ENCODE data around the gene CPSF2. TPM values are rescaled to one million over a fixed set of nuclear protein-coding genes. Genes with fewer than 3 reads are reported as not detected.
A peak's percentile ranks its signal among the peaks of the same experiment; 100 is the strongest.

CPSF2 gene
- total RNA-seq, 2 experiments from 2014 or later: 12.4 to 12.9 TPM

DNA sequence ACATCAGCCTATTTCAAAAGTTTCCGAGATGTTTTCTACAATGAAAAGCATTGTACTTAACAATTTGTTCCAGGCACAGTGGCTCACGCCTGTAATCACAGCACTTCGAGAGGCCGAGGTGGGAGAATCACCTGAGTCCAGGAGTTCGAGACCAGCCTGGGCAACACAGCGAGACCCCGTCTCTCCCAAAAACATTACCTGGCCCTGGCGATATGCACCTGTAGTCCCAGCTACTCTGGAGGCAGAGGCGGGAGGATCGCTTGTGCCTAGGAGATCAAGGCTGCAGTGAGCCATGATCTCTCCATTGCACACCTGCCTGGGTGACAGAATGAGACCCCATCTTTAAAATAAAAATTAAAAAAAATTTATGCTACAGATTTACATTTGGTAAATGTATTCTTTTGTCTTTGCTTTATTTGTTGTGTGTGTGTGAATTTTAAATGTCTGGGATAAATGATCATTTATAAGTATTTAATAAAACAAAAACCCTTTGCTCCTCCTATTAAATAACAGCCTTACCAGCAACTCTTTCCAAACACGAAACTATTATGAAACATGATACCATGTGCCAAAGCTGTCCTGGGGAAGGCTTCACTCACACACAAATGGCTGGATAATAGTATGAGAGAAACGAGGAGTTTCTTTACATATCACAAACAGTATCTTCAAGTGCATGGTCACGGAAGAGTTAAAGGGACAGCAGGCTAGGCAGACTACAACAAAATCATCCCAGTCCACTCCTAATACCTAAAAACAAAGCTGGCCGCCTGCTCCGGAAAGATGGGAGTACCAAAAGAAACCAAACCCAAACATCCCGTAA lies 16.5 kb upstream of the CPSF2 start:
- Mint-ChIP-seq H3K4me1 (ENCODE audit: low read depth) (peaks cover 76% of the 10 kb centered on the region), H3K36me3 (ENCODE audit: low read depth) (peaks cover 6% of the 10 kb centered on the region), H3K4me3 (peak overlapping the region; percentile 95), H3K27ac (peak overlapping the region; percentile 84), H3K9me3 (no peaks in the 10 kb centered on the region), H3K27me3 (no peaks in the 10 kb centered on the region)
- DNase-seq (peak in 1 of 14 experiments; percentile 25), ATAC-seq (ENCODE audit: poor library complexity) (no peak)
- H3K36me3 ChIP-seq (ENCODE audit: insufficient read depth, low read length): peaks cover 4% of the 10 kb centered on the region
- ChIA-PET CTCF (interaction anchor here (1.2 to 4.5 kb wide), 3 partner anchors 16 to 42 kb away, joined by 3 to 134 read pairs (median 6); partner anchors contain the start of genes CPSF2 and NDUFB1), POLR2A (interaction anchor here (0.8 to 5.3 kb wide), 10 partner anchors 8 to 595 kb away, joined by 3 to 116 read pairs (median 8); partner anchors contain the start of genes CPSF2, NDUFB1, PPP4R3A and TRIP11)
- H3K27ac ChIP-seq (ENCODE audit: low read depth in 1 of 2, low read length in 2 of 2): peak overlapping the region; percentile 81 to 84
- peaks cover 45% of the 10 kb centered on the region for H3K4me1 ChIP-seq (ENCODE audit: insufficient read depth, low read length)
- peak overlapping the region; percentile 66 for H3K4me3 ChIP-seq (ENCODE audit: low read length)
- no peaks in the 10 kb centered on the region for H3K27me3 ChIP-seq (ENCODE audit: control insufficient read depth in 1 of 2, insufficient read depth in 2 of 2, low read length in 2 of 2)
- H3K9me3 ChIP-seq (ENCODE audit: control insufficient read depth in 1 of 2, insufficient read depth in 1 of 2, low read length in 2 of 2): no peaks in the 10 kb centered on the region
- TF ChIP-seq, protein P1, sequence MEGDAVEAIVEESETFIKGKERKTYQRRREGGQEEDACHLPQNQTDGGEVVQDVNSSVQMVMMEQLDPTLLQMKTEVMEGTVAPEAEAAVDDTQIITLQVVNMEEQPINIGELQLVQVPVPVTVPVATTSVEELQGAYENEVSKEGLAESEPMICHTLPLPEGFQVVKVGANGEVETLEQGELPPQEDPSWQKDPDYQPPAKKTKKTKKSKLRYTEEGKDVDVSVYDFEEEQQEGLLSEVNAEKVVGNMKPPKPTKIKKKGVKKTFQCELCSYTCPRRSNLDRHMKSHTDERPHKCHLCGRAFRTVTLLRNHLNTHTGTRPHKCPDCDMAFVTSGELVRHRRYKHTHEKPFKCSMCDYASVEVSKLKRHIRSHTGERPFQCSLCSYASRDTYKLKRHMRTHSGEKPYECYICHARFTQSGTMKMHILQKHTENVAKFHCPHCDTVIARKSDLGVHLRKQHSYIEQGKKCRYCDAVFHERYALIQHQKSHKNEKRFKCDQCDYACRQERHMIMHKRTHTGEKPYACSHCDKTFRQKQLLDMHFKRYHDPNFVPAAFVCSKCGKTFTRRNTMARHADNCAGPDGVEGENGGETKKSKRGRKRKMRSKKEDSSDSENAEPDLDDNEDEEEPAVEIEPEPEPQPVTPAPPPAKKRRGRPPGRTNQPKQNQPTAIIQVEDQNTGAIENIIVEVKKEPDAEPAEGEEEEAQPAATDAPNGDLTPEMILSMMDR (IDR thresholded peaks at IDR 0.05): no peak
- intact Hi-C loops (cut with DNase I, micrococcal nuclease): loop anchor here in 1 of 2 experiments (1.0 to 10.0 kb wide), 4 partner anchors 65 to 1770 kb away; partner anchors contain the start of genes GOLGA5, LYSET, NRDE2 and TRIP11

DNA sequence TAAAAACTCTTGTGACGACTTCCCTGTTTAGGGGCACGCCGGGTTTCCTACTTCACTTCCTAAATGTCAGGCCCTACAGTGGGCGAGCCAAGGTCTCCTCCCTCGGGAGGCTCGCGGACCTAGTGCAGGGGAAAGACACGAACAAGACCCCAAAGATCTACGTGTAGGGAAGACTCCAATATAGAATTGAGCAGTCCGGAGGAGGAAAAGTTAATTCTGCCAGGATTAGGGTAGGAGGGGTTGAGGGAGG lies 16.0 kb upstream of the CPSF2 start:
- Mint-ChIP-seq H3K4me1 (ENCODE audit: low read depth) (peaks cover 73% of the 10 kb centered on the region), H3K27ac (peak overlapping the region; percentile 84)
- peak overlapping the region; percentile 66 for H3K4me3 ChIP-seq (ENCODE audit: low read length)

More for the DNA sequence above, 16.0 kb upstream of the CPSF2 start:
- Histone ChIP-seq H3K27ac (ENCODE audit: low read depth in 1 of 2, low read length in 2 of 2) (peak overlapping the region; percentile 81 to 84), H3K36me3 (ENCODE audit: insufficient read depth, low read length) (peaks cover 4% of the 10 kb centered on the region), H3K27me3 (ENCODE audit: control insufficient read depth in 1 of 2, insufficient read depth in 2 of 2, low read length in 2 of 2) (no peaks in the 10 kb centered on the region), H3K9me3 (ENCODE audit: control insufficient read depth in 1 of 2, insufficient read depth in 1 of 2, low read length in 2 of 2) (no peaks in the 10 kb centered on the region), H3K4me1 (ENCODE audit: insufficient read depth, low read length) (peaks cover 45% of the 10 kb centered on the region)
- ATAC-seq (ENCODE audit: poor library complexity) (no peak), DNase-seq (peak in 6 of 14 experiments; percentile 5 to 59 (median 30))
- Mint-ChIP-seq H3K36me3 (ENCODE audit: low read depth) (peaks cover 6% of the 10 kb centered on the region), H3K4me3 (peak overlapping the region; percentile 95), H3K27me3 (no peaks in the 10 kb centered on the region), H3K9me3 (no peaks in the 10 kb centered on the region)
- CTCF ChIA-PET: interaction anchor here (0.5 to 4.5 kb wide), 4 partner anchors 9 to 43 kb away, joined by 3 to 134 read pairs (median 4); partner anchors contain the start of genes CPSF2 and NDUFB1
- intact Hi-C loops (cut with DNase I, micrococcal nuclease): loop anchor here (1.0 to 10.0 kb wide), 6 partner anchors 15 to 1771 kb away; partner anchors contain the start of genes CPSF2 (in 2 of the 2), NDUFB1 (in 2 of the 2), TRIP11 (in 2 of the 2) and GOLGA5 (in 1 of the 2)
- TF ChIP-seq, protein P1 (IDR thresholded peaks at IDR 0.05): no peak
- POLR2A ChIA-PET: interaction anchor here (0.8 to 5.3 kb wide), 13 partner anchors 8 to 1722 kb away, joined by 3 to 116 read pairs (median 6); partner anchors contain the start of genes CPSF2, GOLGA5, NDUFB1 and PPP4R3A
